ENCODE data around the gene USP11.

Gene USP11

DNA sequence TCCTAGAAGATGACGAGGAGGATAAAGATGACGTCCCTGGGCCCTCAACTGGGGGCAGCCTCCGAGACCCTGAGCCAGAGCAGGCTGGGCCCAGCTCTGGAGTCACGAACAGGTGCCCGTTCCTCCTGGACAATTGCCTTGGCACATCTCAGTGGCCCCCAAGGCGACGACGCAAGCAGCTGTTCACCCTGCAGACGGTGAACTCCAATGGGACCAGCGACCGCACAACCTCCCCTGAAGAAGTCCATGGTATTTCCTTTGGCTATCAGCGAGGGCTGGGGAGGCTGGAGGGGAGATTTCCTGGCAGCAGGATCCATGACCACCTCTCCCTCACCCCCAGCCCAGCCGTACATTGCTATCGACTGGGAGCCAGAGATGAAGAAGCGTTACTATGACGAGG is 11.9 kb downstream of the USP11 start:
- no peaks in the 10 kb centered on the region for H3K79me2 ChIP-seq (ENCODE audit: low read length)
- H4K20me1 ChIP-seq (ENCODE audit: insufficient read depth, low read length), result no peaks in the 10 kb centered on the region
- no peak overlapping the region for H3K4me3 ChIP-seq (ENCODE audit: low read length)
- H3K27ac ChIP-seq (ENCODE audit: low read length), result no peak overlapping the region
- TF ChIP-seq, protein P1, sequence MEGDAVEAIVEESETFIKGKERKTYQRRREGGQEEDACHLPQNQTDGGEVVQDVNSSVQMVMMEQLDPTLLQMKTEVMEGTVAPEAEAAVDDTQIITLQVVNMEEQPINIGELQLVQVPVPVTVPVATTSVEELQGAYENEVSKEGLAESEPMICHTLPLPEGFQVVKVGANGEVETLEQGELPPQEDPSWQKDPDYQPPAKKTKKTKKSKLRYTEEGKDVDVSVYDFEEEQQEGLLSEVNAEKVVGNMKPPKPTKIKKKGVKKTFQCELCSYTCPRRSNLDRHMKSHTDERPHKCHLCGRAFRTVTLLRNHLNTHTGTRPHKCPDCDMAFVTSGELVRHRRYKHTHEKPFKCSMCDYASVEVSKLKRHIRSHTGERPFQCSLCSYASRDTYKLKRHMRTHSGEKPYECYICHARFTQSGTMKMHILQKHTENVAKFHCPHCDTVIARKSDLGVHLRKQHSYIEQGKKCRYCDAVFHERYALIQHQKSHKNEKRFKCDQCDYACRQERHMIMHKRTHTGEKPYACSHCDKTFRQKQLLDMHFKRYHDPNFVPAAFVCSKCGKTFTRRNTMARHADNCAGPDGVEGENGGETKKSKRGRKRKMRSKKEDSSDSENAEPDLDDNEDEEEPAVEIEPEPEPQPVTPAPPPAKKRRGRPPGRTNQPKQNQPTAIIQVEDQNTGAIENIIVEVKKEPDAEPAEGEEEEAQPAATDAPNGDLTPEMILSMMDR (IDR thresholded peaks at IDR 0.05; ENCODE audit: low read depth, low read length), result no peak
- no peak for TF ChIP-seq EZH2phosphoT487 (IDR thresholded peaks at IDR 0.05; ENCODE audit: low read depth)
- no peaks in the 10 kb centered on the region for H3K9me3 ChIP-seq (ENCODE audit: insufficient read depth, low read length)
- peaks cover 10% of the 10 kb centered on the region for H3K4me1 ChIP-seq (ENCODE audit: low read length)
- no peak overlapping the region for H3K9ac ChIP-seq (ENCODE audit: low read length)
- H3K36me3 ChIP-seq (replicated peaks; ENCODE audit: low read depth, low read length), result peaks cover 9% of the 10 kb centered on the region
- no peak overlapping the region for H3K4me2 ChIP-seq (ENCODE audit: low read length)
- no peak overlapping the region for H2AFZ ChIP-seq (ENCODE audit: low read depth, low read length)
- no peaks in the 10 kb centered on the region for H3K27me3 ChIP-seq (ENCODE audit: low read depth, low read length)

GRCh38 chrX:47245156-47245555 is 12.3 kb downstream of the USP11 start:
- Histone ChIP-seq H3K4me1 (ENCODE audit: low read length) (peaks cover 13% of the 10 kb centered on the region), H4K20me1 (ENCODE audit: insufficient read depth, low read length) (no peaks in the 10 kb centered on the region), H3K9me3 (ENCODE audit: insufficient read depth, low read length) (no peaks in the 10 kb centered on the region), H3K27me3 (ENCODE audit: low read depth, low read length) (no peaks in the 10 kb centered on the region), H3K36me3 (replicated peaks; ENCODE audit: low read depth, low read length) (peaks cover 9% of the 10 kb centered on the region), H3K79me2 (ENCODE audit: low read length) (no peaks in the 10 kb centered on the region), H2AFZ (ENCODE audit: low read depth, low read length) (no peak overlapping the region), H3K4me3 (ENCODE audit: low read length) (no peak overlapping the region), H3K9ac (ENCODE audit: low read length) (no peak overlapping the region), H3K27ac (ENCODE audit: low read length) (no peak overlapping the region), H3K4me2 (ENCODE audit: low read length) (no peak overlapping the region)
- TF ChIP-seq, protein P1 (IDR thresholded peaks at IDR 0.05; ENCODE audit: low read depth, low read length), result no peak
- TF ChIP-seq EZH2phosphoT487 (IDR thresholded peaks at IDR 0.05; ENCODE audit: low read depth), result no peak

GRCh38 chrX:47247206-47247998 is 14.6 kb downstream of the USP11 start:
- peaks cover 6% of the 10 kb centered on the region for H3K36me3 ChIP-seq (replicated peaks; ENCODE audit: low read depth, low read length)
- H3K4me3 ChIP-seq (ENCODE audit: low read length), result no peak overlapping the region
- H2AFZ ChIP-seq (ENCODE audit: low read depth, low read length), result no peak overlapping the region
- H3K27ac ChIP-seq (ENCODE audit: low read length), result no peak overlapping the region
- H3K4me2 ChIP-seq (ENCODE audit: low read length), result no peak overlapping the region
- no peaks in the 10 kb centered on the region for H3K27me3 ChIP-seq (ENCODE audit: low read depth, low read length)
- H3K9me3 ChIP-seq (ENCODE audit: insufficient read depth, low read length), result no peaks in the 10 kb centered on the region
- no peak overlapping the region for H3K9ac ChIP-seq (ENCODE audit: low read length)
- TF ChIP-seq, protein P1 (IDR thresholded peaks at IDR 0.05; ENCODE audit: low read depth, low read length), result no peak
- no peak for TF ChIP-seq EZH2phosphoT487 (IDR thresholded peaks at IDR 0.05; ENCODE audit: low read depth)
- H4K20me1 ChIP-seq (ENCODE audit: insufficient read depth, low read length), result no peaks in the 10 kb centered on the region
- no peaks in the 10 kb centered on the region for H3K79me2 ChIP-seq (ENCODE audit: low read length)
- H3K4me1 ChIP-seq (ENCODE audit: low read length), result peaks cover 13% of the 10 kb centered on the region

- peaks cover 6% of the 10 kb centered on the region for H3K36me3 ChIP-seq (replicated peaks; ENCODE audit: low read depth, low read length)
- no peak overlapping the region for H3K4me2 ChIP-seq (ENCODE audit: low read length)
- H3K4me3 ChIP-seq (ENCODE audit: low read length), result no peak overlapping the region
- H3K79me2 ChIP-seq (ENCODE audit: low read length), result no peaks in the 10 kb centered on the region
- TF ChIP-seq, protein P1 (IDR thresholded peaks at IDR 0.05; ENCODE audit: low read depth, low read length), result no peak
- TF ChIP-seq EZH2phosphoT487 (IDR thresholded peaks at IDR 0.05; ENCODE audit: low read depth), result no peak
- no peak overlapping the region for H2AFZ ChIP-seq (ENCODE audit: low read depth, low read length)
- H3K9ac ChIP-seq (ENCODE audit: low read length), result no peak overlapping the region
- no peaks in the 10 kb centered on the region for H3K27me3 ChIP-seq (ENCODE audit: low read depth, low read length)
- no peak overlapping the region for H3K27ac ChIP-seq (ENCODE audit: low read length)
- H3K4me1 ChIP-seq (ENCODE audit: low read length), result peaks cover 13% of the 10 kb centered on the region
- H4K20me1 ChIP-seq (ENCODE audit: insufficient read depth, low read length), result no peaks in the 10 kb centered on the region
- no peaks in the 10 kb centered on the region for H3K9me3 ChIP-seq (ENCODE audit: insufficient read depth, low read length)
Observed at GRCh38 chrX:47247999-47248320, 15.2 kb downstream of the USP11 start.
